ENCODE data around the gene SEC24D.
A peak's percentile ranks its signal among the peaks of the same experiment; 100 is the strongest.
"Not testable (repeated sequence)": the region's sequence is repeated elsewhere in the genome, so short reads cannot be mapped to it uniquely, and the experiment has no call there.

SEC24D gene

DNA sequence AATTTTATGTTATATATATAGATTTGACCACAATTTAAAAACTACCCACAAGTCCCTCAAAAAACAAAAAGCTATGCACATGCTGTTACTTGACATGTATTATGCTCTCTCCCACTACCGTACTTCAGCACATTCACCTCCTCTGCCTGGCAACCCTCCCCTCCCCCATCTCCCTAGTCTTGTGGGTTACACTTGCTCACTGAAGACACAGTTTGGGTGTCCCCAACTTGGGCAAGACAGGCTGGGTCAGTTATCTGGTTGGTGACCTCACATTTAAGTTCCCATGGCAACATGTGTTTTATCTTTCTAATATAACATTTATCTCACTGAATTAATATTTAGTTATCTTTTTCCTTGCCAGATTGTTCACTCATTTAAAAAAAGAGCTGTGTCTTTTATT, 32.7 kb downstream of the SEC24D start:
- no peak for DNase-seq (ENCODE audit: low read depth)
- no peak overlapping the region for H3K4me3 ChIP-seq (ENCODE audit: control insufficient read depth, low read depth, low read length)
- TF ChIP-seq, protein P1, sequence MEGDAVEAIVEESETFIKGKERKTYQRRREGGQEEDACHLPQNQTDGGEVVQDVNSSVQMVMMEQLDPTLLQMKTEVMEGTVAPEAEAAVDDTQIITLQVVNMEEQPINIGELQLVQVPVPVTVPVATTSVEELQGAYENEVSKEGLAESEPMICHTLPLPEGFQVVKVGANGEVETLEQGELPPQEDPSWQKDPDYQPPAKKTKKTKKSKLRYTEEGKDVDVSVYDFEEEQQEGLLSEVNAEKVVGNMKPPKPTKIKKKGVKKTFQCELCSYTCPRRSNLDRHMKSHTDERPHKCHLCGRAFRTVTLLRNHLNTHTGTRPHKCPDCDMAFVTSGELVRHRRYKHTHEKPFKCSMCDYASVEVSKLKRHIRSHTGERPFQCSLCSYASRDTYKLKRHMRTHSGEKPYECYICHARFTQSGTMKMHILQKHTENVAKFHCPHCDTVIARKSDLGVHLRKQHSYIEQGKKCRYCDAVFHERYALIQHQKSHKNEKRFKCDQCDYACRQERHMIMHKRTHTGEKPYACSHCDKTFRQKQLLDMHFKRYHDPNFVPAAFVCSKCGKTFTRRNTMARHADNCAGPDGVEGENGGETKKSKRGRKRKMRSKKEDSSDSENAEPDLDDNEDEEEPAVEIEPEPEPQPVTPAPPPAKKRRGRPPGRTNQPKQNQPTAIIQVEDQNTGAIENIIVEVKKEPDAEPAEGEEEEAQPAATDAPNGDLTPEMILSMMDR (IDR thresholded peaks at IDR 0.05; ENCODE audit: control insufficient read depth, insufficient read depth, low read depth, low read length, missing control alignments), result no peak

DNA sequence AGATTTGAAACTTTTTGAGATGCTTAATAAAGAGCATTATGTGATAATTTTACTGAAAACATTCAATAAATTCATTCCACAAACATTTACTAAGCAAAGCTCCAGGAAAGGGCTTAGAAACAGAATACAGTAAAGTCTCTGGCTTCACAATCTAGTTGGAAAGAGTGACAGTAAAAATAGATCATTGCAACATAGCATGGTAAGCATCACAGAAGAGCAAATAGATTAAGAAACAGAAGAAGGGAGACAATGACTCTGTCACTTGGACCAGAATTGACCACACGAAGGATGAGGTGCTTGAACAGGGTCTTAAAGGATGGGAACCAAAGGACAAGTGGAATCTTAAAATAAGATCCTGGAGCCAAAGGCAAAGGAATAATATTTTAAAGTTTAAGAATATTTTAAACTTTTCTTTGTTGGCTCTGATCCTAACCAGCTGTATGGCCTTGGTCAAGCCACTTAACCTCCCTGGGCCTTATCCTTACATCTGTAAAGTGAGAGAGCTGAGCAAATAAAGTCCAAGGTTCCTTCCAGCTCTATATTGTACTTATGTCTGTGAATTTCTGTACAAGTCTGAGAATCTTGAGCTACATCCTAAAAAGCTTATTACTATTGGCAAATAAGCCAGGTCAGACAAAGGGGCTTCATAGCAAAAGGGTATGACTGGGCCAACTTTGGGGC, 33.9 kb downstream of the SEC24D start:
- TF ChIP-seq, protein P1 (IDR thresholded peaks at IDR 0.05; ENCODE audit: control insufficient read depth, insufficient read depth, low read depth, low read length, missing control alignments), result no peak
- no peak overlapping the region for H3K4me3 ChIP-seq (ENCODE audit: control insufficient read depth, low read depth, low read length)
- no peak for DNase-seq (ENCODE audit: low read depth)

DNA sequence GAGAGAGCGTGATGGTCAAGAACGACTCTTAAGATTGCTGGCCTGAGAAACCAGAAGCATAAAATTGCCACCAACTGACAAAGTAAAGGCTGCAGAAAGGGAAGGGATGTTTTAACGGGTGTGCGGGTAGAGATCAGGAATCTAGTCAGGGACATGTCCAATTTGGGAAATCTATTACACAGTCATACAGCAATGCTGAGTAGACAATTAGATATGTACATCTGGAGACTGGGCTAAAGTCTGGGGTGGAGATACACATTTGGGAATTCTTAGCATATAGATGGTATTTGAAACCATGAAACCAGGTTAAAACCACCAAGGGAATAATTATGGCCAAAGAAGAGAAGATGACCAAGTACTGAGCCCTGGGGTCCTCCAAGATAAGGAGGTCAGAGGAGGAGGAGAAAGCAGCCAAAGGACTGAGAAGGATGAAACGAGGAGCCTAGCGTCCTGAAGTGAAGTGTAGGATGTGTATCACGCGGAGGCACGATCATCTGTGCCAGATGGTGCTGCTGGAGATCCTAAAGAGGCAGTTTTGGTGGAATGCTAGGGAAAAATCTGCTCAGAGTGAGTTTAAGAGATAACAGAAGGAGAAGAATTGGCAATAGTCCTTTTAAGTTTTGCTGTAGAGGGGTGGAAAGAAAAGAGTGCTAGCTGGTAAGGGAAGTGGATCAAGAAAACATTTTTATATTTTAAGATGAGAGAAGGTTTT, 36.5 kb downstream of the SEC24D start:
- no peak for DNase-seq (ENCODE audit: low read depth)
- TF ChIP-seq, protein P1 (IDR thresholded peaks at IDR 0.05; ENCODE audit: control insufficient read depth, insufficient read depth, low read depth, low read length, missing control alignments), result no peak

DNA sequence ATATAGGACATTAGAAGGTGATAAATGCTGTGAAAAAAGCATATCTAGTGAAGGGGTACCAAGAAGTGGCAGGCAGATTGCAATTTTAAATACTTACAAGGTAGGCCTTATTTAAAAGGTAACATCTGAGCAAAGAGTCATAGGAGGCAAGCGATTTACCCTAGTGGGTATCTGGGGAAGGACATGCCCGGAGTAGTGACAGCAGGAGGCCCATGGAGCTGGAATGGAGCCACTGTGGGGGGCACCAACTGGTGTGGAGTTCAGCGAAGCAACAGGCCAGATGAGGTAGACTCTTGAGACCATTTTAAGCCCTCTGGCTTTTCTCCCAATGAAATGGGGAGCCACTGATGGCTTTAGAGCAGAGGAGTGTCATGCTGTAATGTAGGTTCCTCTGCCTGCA, 37.3 kb downstream of the SEC24D start:
- TF ChIP-seq, protein P1 (IDR thresholded peaks at IDR 0.05; ENCODE audit: control insufficient read depth, insufficient read depth, low read depth, low read length, missing control alignments), result peak; percentile 13
- DNase-seq (ENCODE audit: low read depth), result no peak
- H3K4me3 ChIP-seq (ENCODE audit: control insufficient read depth, low read depth, low read length), result no peak overlapping the region

More for the DNA sequence above, 36.5 kb downstream of the SEC24D start:
- no peak overlapping the region for H3K4me3 ChIP-seq (ENCODE audit: control insufficient read depth, low read depth, low read length)

GRCh38 chr4:118797558-118798142, 38.3 kb downstream of the SEC24D start:
- TF ChIP-seq, protein P1 (IDR thresholded peaks at IDR 0.05; ENCODE audit: control insufficient read depth, insufficient read depth, low read depth, low read length, missing control alignments), result no peak
- H3K4me3 ChIP-seq (ENCODE audit: control insufficient read depth, low read depth, low read length), result no peak overlapping the region
- no peak for DNase-seq (ENCODE audit: low read depth)

- DNase-seq (ENCODE audit: low read depth); H3K4me3 ChIP-seq (ENCODE audit: control insufficient read depth, low read depth, low read length): not testable (repeated sequence)
These were observed 44.1 kb downstream of the SEC24D start for GRCh38 chr4:118791690-118792446.
